Stimulated activated CD8-positive, alpha-beta memory T cell treated with anti-CD3 and anti-CD28 coated beads, Interleukin-12 subunit alpha, Interleukin-12 subunit beta, amount 100 ng/mL, for 1 hour (primary cell): ENCODE results near the gene RARG.

Experiments used
- DNase-seq: peaks from one replicate; pipeline ENCODE4 v3.0.0-alpha.2; 2020; ENCODE audit warnings: low read depth

RARG gene

DNA sequence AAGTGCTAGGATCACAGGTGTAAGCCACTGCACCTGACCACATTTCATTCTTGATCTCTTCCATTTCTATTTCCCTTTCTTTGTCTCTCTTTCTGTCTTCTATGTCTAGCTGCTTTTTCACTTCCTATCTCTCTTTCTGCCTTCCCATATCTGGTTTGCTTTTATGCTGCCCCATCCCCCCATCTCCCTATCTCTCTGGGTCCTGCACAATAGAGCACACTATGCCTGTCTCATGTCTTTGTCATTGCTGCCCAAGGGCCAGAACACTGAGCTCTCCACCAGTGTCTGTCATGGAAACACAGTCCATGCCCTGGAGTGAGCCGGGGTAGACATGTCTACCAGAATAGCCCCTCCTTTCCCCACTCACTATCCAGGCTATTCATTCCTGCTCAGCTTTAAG is 12.3 kb upstream of the RARG start:
- DNase-seq: no peak

DNA sequence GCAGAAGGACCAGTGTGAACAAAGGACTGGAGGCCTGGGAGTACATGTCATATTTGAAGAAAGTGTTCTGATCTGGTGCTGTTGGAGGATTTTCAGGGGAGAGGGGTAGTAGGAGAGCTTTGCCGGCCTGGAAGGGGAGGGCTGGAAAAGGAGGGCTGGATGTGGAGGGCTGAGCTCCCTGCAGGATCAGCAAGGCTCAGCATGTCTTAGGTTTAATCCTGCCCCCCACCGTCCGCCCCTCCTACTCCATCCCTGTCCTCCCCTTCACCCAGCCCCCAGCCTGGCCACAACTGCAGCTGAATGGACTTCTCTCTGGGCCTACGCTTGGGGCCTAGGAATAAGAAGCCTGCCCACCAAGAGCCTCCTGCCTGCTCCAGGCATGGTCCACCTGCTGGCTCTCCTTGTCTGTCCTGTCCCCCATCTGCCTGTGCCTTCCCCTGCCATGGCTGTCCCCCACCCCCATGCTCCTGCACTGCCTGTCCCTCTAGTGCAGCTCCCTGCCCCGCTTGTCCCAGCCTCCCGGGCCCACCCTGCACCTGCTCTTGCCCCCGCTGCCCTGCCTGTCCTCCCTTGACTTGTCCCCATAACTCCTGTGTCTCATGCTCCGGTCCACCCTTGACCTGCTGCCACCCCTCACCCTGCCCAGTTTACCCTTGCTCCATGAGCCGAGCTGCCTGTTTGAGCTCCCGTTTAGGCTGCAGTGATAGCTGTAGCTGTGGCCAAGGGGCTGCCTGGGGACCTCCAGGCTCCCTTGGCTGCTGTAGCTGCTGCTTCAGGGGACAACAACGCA is 9.8 kb upstream of the RARG start:
- DNase-seq: no peak

DNA sequence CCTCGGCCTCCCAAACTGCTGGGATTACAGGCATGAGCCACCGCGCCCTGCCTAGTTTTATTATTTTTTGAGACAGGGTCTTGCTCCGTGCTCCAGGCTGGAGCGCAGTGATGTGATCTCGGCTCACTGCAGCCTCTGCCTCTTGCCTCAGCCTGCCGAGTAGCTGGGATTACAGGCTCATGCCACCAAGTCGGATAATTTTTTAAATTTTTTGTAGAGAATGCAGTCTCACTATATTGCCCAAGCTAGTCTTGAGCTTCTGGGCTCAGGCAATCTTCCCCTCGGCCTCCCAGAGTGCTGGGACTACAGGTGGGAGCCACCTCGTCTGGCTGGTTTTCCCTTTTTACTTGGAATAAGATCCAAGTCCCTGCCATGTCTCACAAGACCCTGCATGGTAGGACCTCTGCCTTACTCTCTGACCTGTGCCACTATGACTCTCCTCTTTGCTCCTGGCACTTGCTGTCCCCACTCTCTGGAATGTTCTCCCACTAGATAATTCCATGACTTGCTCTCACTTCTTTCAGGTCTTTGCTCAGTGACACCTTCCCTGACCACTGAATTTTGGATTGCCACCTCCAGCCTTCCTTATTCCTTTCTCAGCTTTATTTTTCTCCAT is 7.7 kb upstream of the RARG start:
- DNase-seq: no peak

DNA sequence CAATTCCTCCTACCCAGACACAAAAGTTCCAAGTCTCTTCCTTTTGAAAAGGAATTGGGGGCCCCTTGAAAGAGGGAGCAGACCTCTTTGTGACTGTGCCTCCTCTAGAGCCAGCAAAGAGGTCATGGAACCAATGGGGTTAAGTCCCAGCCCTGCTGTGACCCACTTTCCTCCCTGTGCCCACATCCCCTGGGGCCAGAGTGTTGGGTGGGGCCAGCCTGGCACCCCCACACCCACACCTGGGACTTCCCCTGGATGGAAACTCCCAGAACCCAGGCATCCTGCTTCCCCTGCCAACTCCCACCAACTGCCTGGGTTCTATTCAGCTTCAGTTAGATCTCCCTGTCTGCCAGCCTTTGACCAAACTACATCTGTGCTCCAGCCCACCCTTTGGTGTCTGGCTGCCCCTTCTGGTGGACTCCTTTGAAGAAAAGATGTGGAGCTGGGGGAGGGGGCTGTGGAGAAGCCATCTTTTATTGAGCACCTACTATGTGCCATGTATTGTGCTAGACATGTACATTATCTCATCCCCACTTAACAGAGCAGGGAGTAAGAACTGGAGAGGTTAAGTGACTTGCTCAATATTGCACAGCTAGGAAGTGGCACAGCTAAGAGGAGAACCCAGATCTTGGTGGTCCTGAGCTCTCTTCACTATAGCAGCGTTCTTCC is 4.6 kb upstream of the RARG start:
- peak; percentile 25 for DNase-seq

DNA sequence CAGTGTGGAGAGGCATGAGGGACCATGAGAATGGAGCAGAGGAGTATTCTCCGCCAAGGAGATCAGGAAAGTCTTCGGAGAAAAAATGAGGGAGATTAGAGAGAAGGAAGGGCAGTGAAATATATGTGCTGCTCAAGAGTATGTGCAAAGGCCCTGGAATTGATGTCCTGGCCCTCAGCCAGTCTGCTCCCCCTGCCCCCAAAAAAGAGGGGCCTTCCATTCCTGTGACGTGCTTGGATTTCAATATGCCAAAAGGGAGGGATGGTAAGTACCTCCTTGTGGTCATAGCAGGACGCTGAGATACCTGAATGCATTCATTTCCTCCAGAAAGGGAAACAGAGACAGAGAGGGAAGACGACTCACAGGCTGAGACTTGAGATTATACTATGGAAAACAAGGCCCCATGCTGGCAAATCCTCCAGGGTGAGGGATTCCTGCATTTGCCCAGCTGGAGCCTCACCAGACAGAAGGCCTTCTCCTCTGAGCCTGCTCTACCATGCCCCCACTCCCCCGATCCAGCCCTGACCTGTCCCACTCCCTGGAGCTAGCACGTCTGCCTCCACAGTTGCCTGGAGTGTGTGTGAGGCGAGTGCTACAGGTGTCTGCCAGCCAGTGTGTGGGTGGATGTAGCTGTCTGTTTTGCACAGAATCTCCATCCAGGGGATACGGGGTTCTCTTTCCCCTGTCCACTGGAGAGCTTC is 3.9 kb upstream of the RARG start:
- no peak for DNase-seq

DNA sequence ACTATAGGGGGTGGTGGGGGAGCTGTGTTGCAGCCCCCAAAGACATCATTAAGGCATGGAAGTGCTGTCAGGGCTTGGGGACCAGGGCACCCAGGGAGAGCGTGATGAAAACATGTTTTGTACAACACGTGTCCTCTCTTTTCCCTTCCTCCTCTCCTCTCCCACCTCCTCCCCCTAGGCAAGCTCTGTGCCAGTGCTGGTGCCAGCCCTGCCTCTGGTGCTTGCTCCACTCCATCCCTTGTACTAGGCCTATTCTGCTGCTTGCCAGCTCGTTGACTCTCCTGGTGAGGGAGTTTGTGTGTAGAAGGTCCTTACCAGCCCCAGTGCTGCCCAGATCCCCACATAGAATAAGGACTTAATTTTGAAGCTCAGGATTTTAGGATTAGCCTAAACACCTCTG is 3.2 kb upstream of the RARG start:
- DNase-seq: no peak

DNA sequence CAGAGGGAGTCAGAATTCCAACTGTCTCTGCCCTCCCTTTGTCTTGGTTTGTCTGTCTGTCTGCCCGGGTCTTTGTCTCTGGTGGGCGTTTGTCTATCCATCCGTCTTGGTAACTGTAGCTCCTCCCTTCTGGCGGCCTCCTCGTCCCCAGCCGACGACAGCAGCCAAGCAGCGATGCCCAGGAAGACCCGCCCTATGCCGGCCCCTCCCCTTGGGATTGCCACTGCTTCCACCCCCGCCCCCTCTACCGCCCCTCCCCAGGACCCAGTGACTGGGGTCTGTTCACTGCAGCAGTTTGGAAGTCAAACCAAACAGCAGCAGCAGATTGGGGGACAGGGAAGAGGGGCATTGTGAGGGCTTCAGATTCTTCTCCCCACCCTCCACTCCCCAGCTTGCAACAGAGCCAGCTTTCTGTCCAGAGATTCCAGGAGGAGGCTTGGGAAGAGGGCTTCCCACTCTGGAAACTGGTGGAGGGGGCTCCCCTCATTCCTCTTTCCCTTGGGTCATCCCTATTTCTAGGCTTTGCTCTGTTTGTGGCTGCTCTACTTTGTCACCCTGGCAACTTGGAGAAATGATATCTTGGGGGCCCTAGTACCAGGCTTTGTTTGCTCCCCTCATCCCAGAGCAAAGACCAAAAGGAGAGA is 2.4 kb upstream of the RARG start:
- DNase-seq: no peak

DNA sequence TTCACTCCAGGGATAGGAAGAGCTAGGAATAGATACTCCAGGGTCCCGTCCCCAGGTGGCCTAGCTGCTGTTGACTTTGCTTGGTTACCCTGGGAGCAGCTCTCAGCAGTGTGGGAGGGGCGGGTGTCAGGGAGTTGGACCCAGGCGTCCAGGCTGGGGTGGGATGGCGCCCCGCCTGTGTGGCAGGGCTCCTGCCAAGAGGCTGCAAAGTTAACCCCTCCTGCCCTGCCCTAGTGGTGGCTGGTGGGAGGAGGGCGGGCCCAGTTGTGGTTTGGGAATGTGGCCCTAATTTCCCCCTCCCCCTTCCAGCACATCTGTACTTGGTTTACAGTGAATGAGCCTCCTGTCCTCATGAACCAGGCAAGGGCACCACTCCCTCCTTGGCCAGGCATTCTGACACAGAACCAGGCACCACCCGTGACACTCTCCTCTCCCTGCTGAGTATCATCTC is 1.7 kb upstream of the RARG start:
- DNase-seq: no peak

DNA sequence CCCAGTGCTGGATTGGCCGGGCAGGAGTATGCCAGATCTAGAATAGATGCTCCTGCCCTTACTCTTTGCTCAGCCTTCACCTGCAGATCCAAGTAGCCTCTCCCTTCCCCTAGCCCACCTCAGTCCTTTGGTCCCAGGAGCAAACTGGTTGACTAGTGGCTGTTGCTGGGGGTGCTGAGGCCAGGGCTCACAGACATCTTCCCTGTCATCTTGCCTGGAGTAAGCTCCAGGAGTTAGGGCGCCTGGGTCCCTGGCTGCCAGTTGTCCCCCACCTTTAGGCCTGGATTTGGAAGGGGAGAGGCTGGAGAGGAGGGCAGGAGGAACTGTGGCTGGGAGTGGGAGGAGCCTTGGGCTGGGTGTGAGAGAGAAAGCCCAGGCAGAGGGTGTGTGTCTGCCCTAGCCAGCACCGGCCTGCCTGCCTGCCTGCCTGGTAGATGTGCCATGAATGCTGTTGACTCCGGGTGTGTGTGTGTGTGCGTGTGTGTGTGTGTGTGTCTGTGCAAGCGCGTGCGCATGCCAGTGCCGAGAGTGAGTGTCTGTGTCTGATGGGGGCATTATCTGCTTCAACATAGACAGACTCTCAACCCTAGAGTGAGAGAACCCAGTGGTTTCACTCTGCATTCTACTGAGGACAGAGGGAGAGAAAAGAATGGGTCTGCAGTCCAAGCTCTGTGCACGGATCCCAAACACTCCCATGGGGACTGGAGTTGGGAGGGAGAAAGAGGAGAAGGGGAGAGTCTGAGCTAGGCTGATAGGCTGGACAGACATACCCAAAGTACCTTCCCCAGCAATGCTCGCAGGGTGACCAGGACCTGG is 845 bp upstream of the RARG start:
- DNase-seq: no peak

DNA sequence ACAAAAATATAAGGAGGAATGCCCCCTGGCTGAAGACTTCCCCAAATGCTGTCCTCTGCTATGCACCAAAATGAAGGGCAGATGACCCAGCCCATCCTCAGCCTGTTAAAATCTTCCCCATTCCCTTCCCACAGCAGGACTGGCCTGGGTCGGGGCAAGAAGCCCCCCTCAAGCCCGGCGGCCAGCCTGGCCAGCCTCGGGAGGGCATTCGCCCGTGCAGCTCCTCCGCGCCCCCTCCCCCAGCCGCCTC is 413 bp downstream of the RARG start:
- no peak for DNase-seq

DNA sequence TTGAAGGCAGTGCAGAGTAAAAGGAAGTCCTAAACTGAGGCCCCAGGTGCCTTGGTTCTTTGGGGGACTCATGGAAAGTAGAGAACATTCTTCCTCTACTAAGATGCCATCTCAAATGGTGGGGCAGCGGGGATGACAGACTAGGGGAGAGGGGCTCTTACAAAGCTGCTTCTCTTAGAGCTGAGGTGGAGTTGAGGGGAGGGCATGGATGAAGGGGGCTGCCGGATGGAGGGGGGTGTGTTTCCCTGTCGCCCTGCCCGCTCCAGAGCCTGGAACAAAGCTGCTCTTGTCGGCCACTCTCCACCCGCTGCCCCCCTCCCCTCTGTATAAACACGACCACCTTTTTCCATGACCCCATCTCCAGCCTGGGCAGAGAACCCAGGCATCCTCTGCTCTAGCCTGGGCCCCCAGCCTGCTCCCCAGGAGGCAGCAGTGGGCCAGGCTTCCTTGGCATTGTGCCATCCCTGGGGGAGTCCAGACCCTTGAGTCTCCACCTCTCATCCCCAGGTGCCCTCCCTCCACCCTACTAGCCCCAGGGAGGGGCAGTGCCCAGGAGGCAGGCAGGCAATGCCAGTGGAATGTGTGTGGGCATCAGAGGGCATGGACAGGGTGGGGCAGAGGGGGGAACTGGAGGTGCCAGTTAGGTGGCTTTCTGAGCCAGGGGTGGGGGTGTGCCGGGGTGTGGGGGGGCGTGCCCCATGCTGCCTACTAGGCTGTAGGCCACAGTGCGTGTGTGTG is 1.7 kb downstream of the RARG start:
- no peak for DNase-seq

DNA sequence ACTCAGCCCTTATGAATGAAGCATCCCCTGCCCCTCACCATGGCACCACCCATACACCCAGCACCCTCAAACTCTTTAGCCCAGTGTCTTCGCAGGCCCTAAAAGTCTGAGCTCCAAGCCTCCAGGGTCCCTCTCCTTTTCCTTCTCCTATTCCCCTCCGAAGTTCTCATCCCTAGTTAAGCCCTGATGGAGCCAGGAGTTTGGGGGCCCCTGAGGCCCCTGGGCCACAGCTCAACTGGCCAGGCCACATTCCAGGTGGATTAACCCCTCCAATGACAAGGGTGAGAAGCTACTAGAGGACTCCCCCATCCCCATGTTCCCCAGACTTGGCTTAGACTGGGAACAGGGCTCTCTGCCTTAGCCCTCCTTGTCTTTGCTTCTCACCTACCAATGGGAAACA is 2.6 kb downstream of the RARG start:
- no peak for DNase-seq

DNA sequence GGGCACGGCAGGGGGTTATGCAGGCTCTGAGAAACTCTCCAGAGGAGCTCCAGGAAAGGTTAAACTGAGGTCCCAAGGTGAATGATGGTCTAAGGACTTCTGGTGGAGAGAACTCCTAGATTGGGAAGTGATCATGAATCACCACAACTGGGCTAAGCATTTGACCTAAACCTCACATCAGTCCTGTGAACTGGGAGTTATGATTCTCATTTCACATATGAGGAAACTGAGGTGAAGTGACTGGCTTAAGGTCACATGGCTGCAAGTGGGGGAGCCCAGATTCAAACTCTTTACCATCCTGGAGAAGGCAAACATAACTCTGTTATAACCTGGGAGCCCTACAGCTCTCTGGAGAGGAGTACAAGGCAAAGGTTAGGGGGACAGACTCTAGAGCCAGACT is 4.2 kb downstream of the RARG start:
- no peak for DNase-seq

DNA sequence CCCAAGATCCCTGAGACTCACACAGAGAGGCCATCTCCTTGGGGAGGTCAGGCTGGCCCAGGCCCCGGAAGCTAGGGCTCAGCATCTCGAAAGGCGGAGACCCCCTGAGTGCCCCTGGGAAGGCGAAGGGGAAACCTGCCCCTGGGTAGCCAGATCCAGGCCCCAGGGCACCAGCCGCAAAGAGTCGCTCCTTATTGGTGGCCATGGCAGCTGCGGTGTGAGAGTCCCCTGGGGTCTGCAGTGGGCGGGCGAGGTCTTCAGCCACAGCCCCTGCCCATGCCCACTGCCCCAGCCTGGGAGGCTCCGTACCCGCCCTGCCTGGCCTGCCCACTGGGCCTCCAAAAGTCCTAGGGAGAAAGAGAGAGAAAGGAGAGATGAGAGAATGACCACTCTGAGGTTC is 4.7 kb downstream of the RARG start:
- DNase-seq: no peak

DNA sequence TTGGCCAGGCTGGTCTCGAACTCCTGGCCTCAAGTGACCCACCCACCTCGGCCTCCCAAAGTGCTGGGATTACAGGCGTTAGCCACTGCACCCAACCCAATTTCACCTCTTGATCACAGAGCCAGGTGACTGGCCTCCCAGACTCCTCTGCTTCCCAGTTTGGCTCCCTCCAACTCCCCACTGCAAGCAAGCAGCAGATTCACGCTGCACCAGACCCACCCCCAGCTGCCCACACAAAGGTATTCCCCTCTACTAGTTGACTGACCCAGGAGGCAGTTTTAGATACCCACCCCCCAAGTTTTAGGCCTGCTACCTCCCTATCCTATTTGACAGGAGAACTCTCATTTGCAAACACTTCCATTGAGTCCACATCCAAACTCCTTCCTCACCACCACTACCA is 5.2 kb downstream of the RARG start:
- no peak for DNase-seq

DNA sequence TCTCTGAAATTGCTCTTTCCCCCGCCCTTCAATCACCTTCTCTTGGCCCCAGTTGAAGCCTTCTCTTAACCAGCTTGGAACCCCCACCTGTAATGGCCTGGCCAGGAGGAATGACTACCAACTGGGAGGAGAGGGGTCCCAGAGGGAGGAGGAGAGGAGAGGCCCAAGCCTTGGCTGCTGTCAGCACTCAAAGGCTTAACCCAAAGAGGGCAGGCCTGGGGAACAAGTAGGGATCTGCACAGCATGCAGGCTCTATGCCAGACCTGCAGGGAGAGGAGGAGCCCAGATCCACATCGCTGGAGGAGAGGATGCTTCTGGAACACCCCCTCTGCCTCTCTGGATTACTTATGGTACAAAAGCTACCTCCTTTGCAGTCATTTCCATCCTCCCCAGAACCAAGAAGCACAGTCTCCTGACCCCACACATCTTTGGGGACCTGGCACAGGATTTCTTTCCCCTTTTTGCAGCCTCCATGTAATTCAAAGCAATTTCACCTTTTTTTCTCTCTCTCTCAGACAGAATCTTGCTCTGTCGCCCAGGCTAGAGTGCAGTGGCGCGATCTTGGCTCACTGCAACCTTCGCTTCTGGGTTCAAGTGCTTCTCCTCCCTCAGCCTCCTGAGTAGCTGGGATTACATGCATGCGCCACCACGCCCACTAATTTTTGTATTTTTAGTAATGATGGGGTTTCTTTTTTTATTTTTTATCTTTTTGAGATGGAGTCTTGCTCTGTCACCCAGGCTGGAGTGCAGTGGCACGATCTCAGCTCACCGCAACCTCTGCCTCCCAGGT is 6.2 kb downstream of the RARG start:
- no peak for DNase-seq

DNA sequence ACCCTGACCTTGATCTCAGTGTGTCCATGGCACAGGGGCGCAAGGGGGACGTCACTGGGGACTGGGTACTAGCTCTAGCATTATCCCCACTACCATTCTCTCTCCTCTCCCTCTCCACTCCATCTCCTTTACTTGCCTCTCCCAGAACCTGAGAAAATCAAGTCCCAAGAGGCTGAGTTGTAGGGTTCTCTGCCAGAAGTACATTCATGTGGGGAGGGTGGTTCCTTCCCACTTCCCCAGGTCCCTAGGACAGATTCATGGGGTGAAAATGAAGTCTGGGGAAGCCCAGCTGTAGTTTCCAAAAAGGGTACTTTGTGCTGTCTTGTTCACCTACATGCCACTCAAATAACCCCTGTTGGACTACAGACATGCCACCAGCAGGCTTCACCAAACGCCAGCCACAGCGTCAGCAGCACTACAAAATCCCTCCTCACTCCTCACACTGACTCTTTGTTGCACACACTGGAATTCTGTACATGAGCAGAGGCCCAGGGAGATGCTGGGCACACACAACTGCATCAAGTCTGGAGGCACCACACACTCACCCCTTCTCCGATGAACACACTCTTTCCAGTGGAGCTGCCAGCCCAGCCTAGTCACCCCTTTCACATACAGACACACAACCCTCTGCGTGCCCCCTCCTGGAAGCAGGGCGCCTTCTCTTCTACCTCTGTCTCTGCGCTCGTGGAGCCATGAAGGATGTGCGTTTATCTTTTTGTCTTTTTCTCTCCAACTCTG is 6.9 kb downstream of the RARG start:
- no peak for DNase-seq

DNA sequence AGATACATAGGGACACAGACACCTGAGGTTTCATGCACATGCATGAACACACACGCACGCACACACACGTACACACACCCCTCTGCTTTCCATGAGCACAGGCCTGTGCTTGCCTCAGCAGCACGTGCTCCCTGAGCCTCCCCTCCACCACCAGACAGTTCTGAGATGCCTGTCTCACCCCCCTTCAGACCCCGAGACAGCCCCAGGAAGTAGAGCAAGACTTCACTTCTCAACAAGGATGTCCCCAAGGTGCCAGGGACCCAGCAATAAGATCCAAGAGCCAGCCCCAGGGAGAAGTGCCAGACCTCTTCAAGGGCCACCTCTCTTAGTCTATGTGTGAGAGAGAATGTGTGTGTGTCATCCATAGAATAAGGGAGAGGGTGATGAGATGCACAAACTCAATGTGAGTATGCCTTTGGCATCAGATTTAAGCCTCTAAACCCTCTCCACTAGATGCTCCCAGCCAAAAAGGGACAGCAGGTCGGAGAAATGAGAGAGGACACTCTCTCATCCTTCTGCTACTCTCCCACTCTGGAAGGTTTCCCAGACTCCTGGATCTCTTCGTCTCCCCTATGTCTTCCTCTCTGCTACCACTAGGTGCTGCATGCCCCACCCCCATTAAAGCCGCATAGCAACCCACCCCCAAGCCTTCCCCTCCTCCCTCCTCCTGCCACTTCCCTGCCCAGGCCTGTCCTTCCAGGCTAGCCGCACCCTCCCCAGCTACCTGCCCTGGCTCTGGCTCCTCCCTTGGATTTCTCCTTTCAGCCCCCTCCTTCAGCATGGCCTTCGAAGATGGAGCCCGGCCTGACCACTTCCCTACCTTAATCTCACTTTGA is 7.7 kb downstream of the RARG start:
- no peak for DNase-seq
